Body of pancreas (tissue), 4 donors: ENCODE data around the gene PHKA1.

ENCODE experiments used
- POLR2A ChIP-seq, 3 donors: fragments of 450-650 bp; IDR thresholded peaks; one replicate each; pipeline ENCODE4 v1.6.1; 2016; ENCODE audit warnings: antibody characterized with exemption in 3 of 3, mild to moderate bottlenecking in 2 of 3
- TF ChIP-seq, protein P1 (sequence below), 7 experiments: fragments of 450-650 bp in 4 of 7; fragments of 200-600 bp in 3 of 7; sonication (generic) in 3 of 7; IDR thresholded peaks; one replicate each; pipeline ENCODE4 v1.5.1; 2016 to 2019; ENCODE audit warnings: antibody characterized with exemption in 7 of 7

DNA sequence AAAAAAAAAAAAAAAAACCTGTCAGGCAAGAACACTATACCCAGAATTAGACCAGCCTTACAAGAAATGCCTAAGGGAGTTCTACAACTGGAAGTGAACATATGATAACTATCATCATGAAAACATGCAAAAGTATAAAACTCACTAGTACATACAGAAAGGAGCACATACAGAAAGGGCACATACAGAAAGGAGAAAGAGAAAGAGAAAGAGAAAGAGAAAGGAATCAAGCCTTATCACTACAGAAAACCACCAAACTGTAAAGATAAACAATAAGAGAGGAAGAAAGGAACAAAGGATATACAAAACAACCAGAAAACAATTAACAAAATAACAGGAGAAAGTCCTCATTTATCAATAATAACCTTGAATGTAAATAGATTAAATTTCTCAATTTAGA, 50.4 kb downstream of the PHKA1 start:
- TF ChIP-seq, protein P1, sequence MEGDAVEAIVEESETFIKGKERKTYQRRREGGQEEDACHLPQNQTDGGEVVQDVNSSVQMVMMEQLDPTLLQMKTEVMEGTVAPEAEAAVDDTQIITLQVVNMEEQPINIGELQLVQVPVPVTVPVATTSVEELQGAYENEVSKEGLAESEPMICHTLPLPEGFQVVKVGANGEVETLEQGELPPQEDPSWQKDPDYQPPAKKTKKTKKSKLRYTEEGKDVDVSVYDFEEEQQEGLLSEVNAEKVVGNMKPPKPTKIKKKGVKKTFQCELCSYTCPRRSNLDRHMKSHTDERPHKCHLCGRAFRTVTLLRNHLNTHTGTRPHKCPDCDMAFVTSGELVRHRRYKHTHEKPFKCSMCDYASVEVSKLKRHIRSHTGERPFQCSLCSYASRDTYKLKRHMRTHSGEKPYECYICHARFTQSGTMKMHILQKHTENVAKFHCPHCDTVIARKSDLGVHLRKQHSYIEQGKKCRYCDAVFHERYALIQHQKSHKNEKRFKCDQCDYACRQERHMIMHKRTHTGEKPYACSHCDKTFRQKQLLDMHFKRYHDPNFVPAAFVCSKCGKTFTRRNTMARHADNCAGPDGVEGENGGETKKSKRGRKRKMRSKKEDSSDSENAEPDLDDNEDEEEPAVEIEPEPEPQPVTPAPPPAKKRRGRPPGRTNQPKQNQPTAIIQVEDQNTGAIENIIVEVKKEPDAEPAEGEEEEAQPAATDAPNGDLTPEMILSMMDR (IDR thresholded peaks at IDR 0.05), result no peak
- TF ChIP-seq POLR2A (IDR thresholded peaks at IDR 0.05), result no peak
